Esophagus mucosa (tissue), 1 donor: ENCODE measurements around the gene KIF9. TPM values are rescaled to one million over a fixed set of nuclear protein-coding genes. Genes with fewer than 3 reads are reported as not detected.
"Not testable (repeated sequence)": the region's sequence is repeated elsewhere in the genome, so short reads cannot be mapped to it uniquely, and the experiment has no call there.

Experiments
- ATAC-seq: fragments of 200-7000 bp; cut with Tn5 transposase; one replicate; pipeline ENCODE4 v1.9.1; 2020
- total RNA-seq: library from RNA; stranded (reverse); gene quantifications from one replicate; pipeline ENCODE4 v1.2.4, GENCODE V29; 2023
- donor health status: DM: yes; HTN: yes; CAD: no.

KIF9 gene
- total RNA-seq, 1 donor from 2014 or later = 4.4 TPM

GRCh38 chr3:47247131-47248064, 35.2 kb downstream of the KIF9 start:
- ATAC-seq = no peak

GRCh38 chr3:47245271-47245670, 37.3 kb downstream of the KIF9 start:
- no peak for ATAC-seq

GRCh38 chr3:47244531-47245100, 38.0 kb downstream of the KIF9 start:
- ATAC-seq = no peak

- no peak for ATAC-seq
These were observed 39.0 kb downstream of the KIF9 start for GRCh38 chr3:47243419-47244147.

GRCh38 chr3:47239929-47240328, 42.7 kb downstream of the KIF9 start:
- no peak for ATAC-seq

- ATAC-seq = no peak
These were observed 44.6 kb downstream of the KIF9 start for GRCh38 chr3:47238017-47238416.

GRCh38 chr3:47228088-47228487, 54.5 kb downstream of the KIF9 start:
- no peak for ATAC-seq

- ATAC-seq = no peak
These were observed 54.9 kb downstream of the KIF9 start for GRCh38 chr3:47227678-47228077.

- ATAC-seq = no peak
These were observed 57.2 kb downstream of the KIF9 start for GRCh38 chr3:47225310-47225906.

GRCh38 chr3:47223755-47224154, 58.8 kb downstream of the KIF9 start:
- ATAC-seq = no peak

GRCh38 chr3:47221798-47222197, 60.8 kb downstream of the KIF9 start:
- ATAC-seq = no peak

- no peak for ATAC-seq
These were observed 71.7 kb downstream of the KIF9 start for GRCh38 chr3:47210863-47211405.

GRCh38 chr3:47206022-47206421, 76.6 kb downstream of the KIF9 start:
- ATAC-seq = not testable (repeated sequence)

GRCh38 chr3:47204875-47205274, 77.7 kb downstream of the KIF9 start:
- no peak for ATAC-seq

GRCh38 chr3:47202542-47202941, 80.1 kb downstream of the KIF9 start:
- ATAC-seq = no peak

GRCh38 chr3:47197287-47197686, 85.3 kb downstream of the KIF9 start:
- ATAC-seq = no peak

- no peak for ATAC-seq
These were observed 87.6 kb downstream of the KIF9 start for GRCh38 chr3:47194994-47195393.

- ATAC-seq = no peak
These were observed 88.4 kb downstream of the KIF9 start for GRCh38 chr3:47193871-47194859.

- no peak for ATAC-seq
These were observed 96.3 kb downstream of the KIF9 start for GRCh38 chr3:47186285-47186684.

GRCh38 chr3:47181685-47182084, 100.9 kb downstream of the KIF9 start:
- not testable (repeated sequence) for ATAC-seq

GRCh38 chr3:47180011-47180410, 102.6 kb downstream of the KIF9 start:
- ATAC-seq = not testable (repeated sequence)
